Heart left ventricle (tissue), 16 donors: ENCODE measurements around the gene ZNF213. TPM values are rescaled to one million over a fixed set of nuclear protein-coding genes. Genes with fewer than 3 reads are reported as not detected.
A peak's percentile ranks its signal among the peaks of the same experiment; 100 is the strongest.

Source experiments
- ATAC-seq, 4 donors: fragments of 200-7000 bp; cut with Tn5 transposase; one replicate each; pipeline ENCODE4 v1.9.1; 2020 to 2022; ENCODE audit warnings: moderate library complexity in 4 of 4, mild to moderate bottlenecking in 3 of 4, moderate number of reproducible peaks in 1 of 4
- DNase-seq, 5 donors: peaks; one replicate each; pipeline ENCODE4 v3.0.0-alpha.2; 2020
- H3K27ac ChIP-seq, 12 donors: fragments of 200-600 bp; sonication (generic) in 4 of 12; one replicate each; pipeline versions ENCODE4 v1.5.0 to v1.8.0; 2016 to 2022; ENCODE audit warnings: mild to moderate bottlenecking in 2 of 12
- H3K27me3 ChIP-seq, 9 donors: fragments of 200-600 bp; sonication (generic) in 2 of 9; one replicate each; pipeline versions ENCODE4 v1.5.1 to v1.8.0; 2016 to 2022; ENCODE audit warnings: mild to moderate bottlenecking in 3 of 9
- H3K36me3 ChIP-seq, 9 donors: fragments of 200-600 bp; sonication (generic) in 2 of 9; one replicate each; pipeline versions ENCODE4 v1.5.0 to v1.8.0; 2018 to 2022; ENCODE audit warnings: mild to moderate bottlenecking in 2 of 9
- H3K4me1 ChIP-seq, 12 donors: fragments of 200-600 bp; sonication (generic) in 4 of 12; one replicate each; pipeline versions ENCODE4 v1.5.0 to v1.8.0; 2016 to 2022; ENCODE audit warnings: mild to moderate bottlenecking in 3 of 12
- H3K4me3 ChIP-seq, 12 donors: fragments of 200-600 bp; sonication (generic) in 4 of 12; one replicate each; pipeline versions ENCODE4 v1.5.0 to v1.8.0; 2017 to 2022; ENCODE audit warnings: mild to moderate bottlenecking in 9 of 12, moderate library complexity in 4 of 12
- H3K9me3 ChIP-seq, 12 donors: fragments of 200-600 bp; sonication (generic) in 4 of 12; one replicate each; pipeline versions ENCODE4 v1.5.0 to v1.8.0; 2016 to 2022; ENCODE audit warnings: mild to moderate bottlenecking in 1 of 12
- CTCF ChIP-seq, 12 donors: fragments of 200-600 bp; sonication (generic) in 4 of 12; IDR thresholded peaks; one replicate each; pipeline versions ENCODE4 v1.5.0 to v1.8.0; 2018 to 2022; ENCODE audit warnings: antibody characterized with exemption in 12 of 12, mild to moderate bottlenecking in 5 of 12
- POLR2A ChIP-seq, 2 donors: fragments of 450-650 bp; IDR thresholded peaks; one replicate each; pipeline ENCODE4 v1.6.1; 2017; ENCODE audit warnings: antibody characterized with exemption in 2 of 2, mild to moderate bottlenecking in 2 of 2, moderate library complexity in 2 of 2
- WGBS, 4 donors: extraction: QIAGEN DNeasy Blood & Tissue Kit in 2 of 4; methylation state at CpG; one replicate each; pipeline versions ENCODE4 v1.1.5 to v1.1.7; 2013 to 2018; 5-methylcytosine and 5-hydroxymethylcytosine counted together
- intact Hi-C, 10 donors: fragments of 100-400 bp; cut with DNase I; formaldehyde crosslinking; loops; one replicate each; pipeline versions ENCODE4 v1.11.1 to v1.14.2; 2022
- polyA plus RNA-seq, 2 donors: library from polyadenylated mRNA; stranded (reverse); fragments of 200-250 nt; gene quantifications; one replicate each; pipeline ENCODE4 v1.2.3, GENCODE V29; 2013
- total RNA-seq, 9 donors: library from RNA; depleted of rRNA in 2 of 9; stranded (reverse); fragments of >200 nt in 2 of 9; fragmentation: NEBNext Ultra II Directional in 3 of 9; extraction: Animal tissue kit (Norgen Biotek cat#: 25700) in 3 of 9; gene quantifications; one replicate each; pipeline versions ENCODE4 v1.1.0 to v1.2.4, GENCODE V29; 2016 to 2023
- donor health status: ischemic (EF 13 %, LVEDD 7.1; RV severe dilation, severe dysfunction).
- donor health status: healthy with polysubstance abuse.
- donor health status: DM: no; HTN: yes; CAD: no.
- donor health status: DM: no; HTN: no; CAD: no.
- donor health status: ischemic (EF 25% LVEDD 6.9; RV normal size, moderate dysfunction).
- donor health status: ischemic (EF 25% LVEDD 5.7; RV mildly dilated, moderate dysfunction).
- donor health status: healthy.
- donor health status: DM: yes; HTN: yes; CAD: no.
- donor health status: ischemic (EF 35%, LVEDD 5.7; RV mildly dilated, moderate dysfunction).
- donor health status: nonischemic (EF 11% LVEDD 7.7; RV severe dilation, severe dysfunction).
- donor health status: DM: yes; HTN: yes; CAD: no.
- donor health status: PGD.
- donor health status: ischemic (EF 29% LVEDD 5.4; RV normal size, mild dysfunction).
- donor health status: nonischemic (EF 23%, LVEDD 6.1; RV moderate dilation, normal function).

ZNF213 gene
- total and polyA plus RNA-seq, 11 donors, result 6.7 to 14.3 (median 8.7) TPM

DNA sequence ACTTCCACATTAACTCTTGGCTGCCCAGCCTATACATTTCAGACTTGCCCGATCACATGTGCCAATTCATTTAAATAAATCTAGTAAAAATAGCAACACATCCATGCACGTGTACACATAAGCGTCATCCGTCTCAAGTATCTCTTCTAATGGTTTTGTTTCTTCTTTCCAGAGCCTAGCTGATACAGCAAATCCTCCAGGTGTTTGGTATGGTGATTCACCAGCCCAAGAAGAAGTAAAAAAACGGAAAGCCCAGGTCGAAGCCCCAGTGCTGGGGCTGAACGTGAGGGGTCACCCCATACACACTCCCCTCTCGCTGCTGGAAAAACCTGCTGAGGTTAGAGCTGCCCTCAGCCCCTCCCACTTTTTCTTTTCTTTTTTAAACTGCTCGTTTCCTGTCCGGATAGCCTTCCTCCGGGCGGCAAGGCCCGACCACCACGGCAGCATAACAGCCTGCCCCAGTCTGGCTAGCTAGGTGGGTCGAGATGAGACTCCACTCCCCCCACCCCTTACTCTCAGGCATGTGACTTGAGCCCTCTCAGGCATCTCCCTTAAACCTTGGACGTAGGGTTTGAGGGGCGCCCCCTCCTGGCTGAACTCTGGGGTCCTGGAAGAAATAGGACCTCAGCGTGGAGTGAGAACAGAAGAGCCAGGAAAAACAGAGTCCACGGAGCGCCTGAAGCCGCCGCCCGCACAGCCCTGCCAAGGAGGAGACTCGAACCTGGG lies 39.2 kb downstream of the ZNF213 start:
- no peak overlapping the region for H3K4me3 ChIP-seq
- 7% methylated on average over 24 of the region's 24 CpGs for WGBS, 4 donors
- H3K9me3 ChIP-seq, result no peaks in the 10 kb centered on the region
- no peak for TF ChIP-seq POLR2A (IDR thresholded peaks at IDR 0.05)
- no peak for TF ChIP-seq CTCF (IDR thresholded peaks at IDR 0.05)
- ATAC-seq (no peak), DNase-seq (peak in 1 of 5 donors; percentile 37)
- peaks cover 0 to 41% (median 15%) of the 10 kb centered on the region in 12 donors for H3K4me1 ChIP-seq
- H3K27ac ChIP-seq, result no peak overlapping the region
- intact Hi-C loops, result no loop called here
- no peaks in the 10 kb centered on the region for H3K36me3 ChIP-seq
- H3K27me3 ChIP-seq, result peaks cover 57 to 100% (median 94%) of the 10 kb centered on the region in 9 donors

DNA sequence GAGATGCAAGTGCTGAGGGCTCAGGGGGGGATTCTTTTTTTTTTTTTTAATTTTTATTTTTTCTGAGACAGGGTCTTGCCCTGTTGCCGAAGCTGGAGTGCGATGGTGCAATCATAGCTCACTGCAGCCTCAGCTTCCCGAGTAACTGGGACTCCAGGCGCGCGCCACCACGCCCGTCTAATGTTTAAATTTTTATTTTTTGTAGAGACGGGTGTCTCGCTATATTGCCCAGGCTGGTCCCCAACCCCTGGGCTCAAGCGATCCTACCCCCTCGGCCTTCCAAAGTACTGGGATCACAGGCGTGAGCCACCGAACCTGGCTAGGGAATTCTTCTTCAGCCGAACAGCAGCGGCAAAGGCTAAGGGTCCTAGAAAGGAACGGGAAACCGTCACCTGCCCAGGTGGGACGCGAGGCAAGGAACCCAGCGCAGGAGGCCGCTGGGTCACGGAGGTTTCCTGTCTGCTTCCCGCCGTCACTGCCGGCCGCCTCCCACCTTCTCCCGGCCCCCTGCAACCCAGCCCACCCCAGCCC lies 39.9 kb downstream of the ZNF213 start:
- H3K36me3 ChIP-seq, result no peaks in the 10 kb centered on the region
- H3K27ac ChIP-seq, result no peak overlapping the region
- H3K4me3 ChIP-seq, result no peak overlapping the region
- peaks cover 59 to 100% (median 95%) of the 10 kb centered on the region in 9 donors for H3K27me3 ChIP-seq
- 17 to 23% (median 22%) methylated on average over 28 of the region's 28 CpGs for WGBS, 4 donors
- ATAC-seq, result no peak
- TF ChIP-seq CTCF (IDR thresholded peaks at IDR 0.05) (no peak), POLR2A (IDR thresholded peaks at IDR 0.05) (no peak)
- H3K9me3 ChIP-seq, result no peaks in the 10 kb centered on the region
- intact Hi-C loops, result no loop called here
- peaks cover 0 to 41% (median 15%) of the 10 kb centered on the region in 12 donors for H3K4me1 ChIP-seq
- DNase-seq, result peak in 1 of 5 donors; percentile 14

DNA sequence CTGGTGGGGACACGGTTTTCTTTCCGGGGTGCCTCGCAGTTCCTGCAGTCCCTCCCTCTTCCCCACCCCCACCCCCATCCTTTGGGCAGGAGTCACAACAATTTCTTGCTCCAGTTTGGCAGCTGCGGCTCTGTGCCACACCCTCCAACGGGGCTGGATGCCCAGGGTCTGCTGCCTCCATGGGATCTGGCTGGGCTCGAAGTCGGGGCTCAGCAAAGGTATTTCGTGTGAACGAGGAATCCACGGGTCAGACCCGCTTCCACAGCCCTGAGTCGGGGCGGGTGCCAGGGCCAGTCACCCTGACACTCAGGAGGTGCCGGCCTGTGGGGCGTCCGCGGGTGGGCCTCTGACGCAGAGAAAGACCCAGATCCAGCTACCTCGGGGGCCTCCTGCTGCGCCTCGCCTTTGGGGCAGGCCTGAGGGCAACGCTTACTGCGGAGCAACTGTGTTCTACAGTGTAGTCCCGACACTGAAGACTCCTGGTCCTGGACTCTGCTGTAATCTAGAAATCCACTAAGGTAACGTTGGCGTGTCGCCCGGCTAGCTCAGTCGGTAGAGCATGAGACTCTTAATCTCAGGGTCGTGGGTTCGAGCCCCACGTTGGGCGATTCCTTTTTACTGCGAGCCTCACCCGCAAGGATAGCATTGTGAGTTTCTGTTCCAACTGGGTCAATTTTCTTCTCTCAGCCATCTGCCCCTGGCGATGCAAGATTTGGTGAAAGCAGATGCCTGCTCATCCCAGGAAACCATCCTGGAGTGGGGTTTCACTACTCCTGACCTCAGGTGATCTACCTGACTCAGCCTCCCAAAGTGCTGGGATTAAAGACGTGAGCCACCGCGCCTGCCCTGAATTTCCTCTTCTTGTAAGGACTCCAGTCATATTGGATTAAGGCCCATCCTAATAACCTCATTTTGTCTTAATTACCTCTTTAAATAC lies 40.6 kb downstream of the ZNF213 start:
- Histone ChIP-seq H3K4me1 (peaks cover 0 to 36% (median 13%) of the 10 kb centered on the region in 12 donors), H3K9me3 (no peaks in the 10 kb centered on the region), H3K36me3 (no peaks in the 10 kb centered on the region), H3K27ac (no peak overlapping the region), H3K4me3 (no peak overlapping the region), H3K27me3 (peaks cover 54 to 100% (median 95%) of the 10 kb centered on the region in 9 donors)
- WGBS, 4 donors, result 12 to 17% (median 14%) methylated on average over 20 to 39 of the region's 39 CpGs
- no peak for ATAC-seq
- TF ChIP-seq CTCF (IDR thresholded peaks at IDR 0.05) (no peak), POLR2A (IDR thresholded peaks at IDR 0.05) (no peak)
- no peak for DNase-seq
- intact Hi-C loops, result no loop called here
